Trophoblast cell (in vitro differentiated cells and primary cell): ENCODE data around the gene RBFOX2.

Experiments
- DNase-seq, 2 donors: peaks; one replicate each; pipeline ENCODE4 v3.0.0-alpha.2; 2016
- H2AFZ ChIP-seq: 2 replicates; pipeline ENCODE4 v1.6.1; 2013; ENCODE audit warnings: low read length, moderate library complexity, mild to moderate bottlenecking; ENCODE audit not compliant: insufficient read depth, poor library complexity
- H2AK5ac ChIP-seq: 2 replicates; pipeline ENCODE4 v1.6.1; 2013; ENCODE audit warnings: mild to moderate bottlenecking, low read length
- H2BK120ac ChIP-seq: 2 replicates; pipeline ENCODE4 v1.6.1; 2013; ENCODE audit warnings: low read length, mild to moderate bottlenecking, moderate library complexity; ENCODE audit not compliant: insufficient read depth, poor library complexity
- H2BK12ac ChIP-seq: 2 replicates; pipeline ENCODE4 v1.6.1; 2013; ENCODE audit warnings: mild to moderate bottlenecking, low read length, moderate library complexity
- H2BK5ac ChIP-seq: 2 replicates; pipeline ENCODE4 v1.6.1; 2013; ENCODE audit warnings: low read length, low read depth, moderate library complexity, mild to moderate bottlenecking; ENCODE audit not compliant: poor library complexity
- H3K14ac ChIP-seq: 2 replicates; pipeline ENCODE4 v1.6.1; 2013; ENCODE audit warnings: mild to moderate bottlenecking, low read length
- H3K18ac ChIP-seq: 2 replicates; pipeline ENCODE4 v1.6.1; 2013; ENCODE audit warnings: mild to moderate bottlenecking, low read length
- H3K23ac ChIP-seq: 2 replicates; pipeline ENCODE4 v1.6.1; 2013; ENCODE audit warnings: low read length
- H3K27ac ChIP-seq: 2 replicates; pipeline ENCODE4 v1.5.1; 2013; ENCODE audit warnings: low read depth, mild to moderate bottlenecking, inconsistent platforms, low read length, moderate library complexity
- H3K27me3 ChIP-seq: 2 replicates; pipeline ENCODE4 v1.6.1; 2013; ENCODE audit warnings: inconsistent platforms, mild to moderate bottlenecking, low read length, moderate library complexity; ENCODE audit not compliant: insufficient read depth
- H3K36me3 ChIP-seq, 2 experiments: 1 replicate in 1 of 2; 2 replicates in 1 of 2; pipeline ENCODE4 v1.6.1; 2013; ENCODE audit warnings: low read length in 2 of 2, mild to moderate bottlenecking in 2 of 2, moderate library complexity in 1 of 2; ENCODE audit not compliant: insufficient read depth in 2 of 2, control insufficient read depth in 1 of 2
- H3K4ac ChIP-seq: 2 replicates; pipeline ENCODE4 v1.6.1; 2013; ENCODE audit warnings: low read depth, mild to moderate bottlenecking, low read length, moderate library complexity
- H3K4me1 ChIP-seq, 2 experiments: 1 replicate in 1 of 2; 2 replicates in 1 of 2; pipeline ENCODE4 v1.6.1; 2013; ENCODE audit warnings: low read length in 2 of 2, mild to moderate bottlenecking in 2 of 2, moderate library complexity in 1 of 2; ENCODE audit not compliant: insufficient read depth in 2 of 2, control insufficient read depth in 1 of 2
- H3K4me2 ChIP-seq: 2 replicates; pipeline ENCODE4 v1.6.1; 2013; ENCODE audit warnings: inconsistent platforms, mild to moderate bottlenecking, low read length, moderate library complexity
- H3K4me3 ChIP-seq: 2 replicates; pipeline ENCODE4 v1.5.1; 2013; ENCODE audit warnings: mild to moderate bottlenecking, low read depth, low read length, inconsistent platforms
- H3K79me1 ChIP-seq: one replicate; pipeline ENCODE4 v1.6.1; 2013; ENCODE audit warnings: low read length
- H3K79me2 ChIP-seq: 2 replicates; pipeline ENCODE4 v1.6.1; 2013; ENCODE audit warnings: low read length, mild to moderate bottlenecking; ENCODE audit not compliant: control insufficient read depth, insufficient read depth, poor library complexity
- H3K9ac ChIP-seq: 2 replicates; pipeline ENCODE4 v1.6.1; 2013; ENCODE audit warnings: mild to moderate bottlenecking, low read length
- H3K9me3 ChIP-seq: 2 replicates; pipeline ENCODE4 v1.6.1; 2013; ENCODE audit warnings: low read depth, mild to moderate bottlenecking, control low read depth, inconsistent platforms, low read length; ENCODE audit not compliant: insufficient read depth
- H4K12ac ChIP-seq: 2 replicates; pipeline ENCODE4 v1.6.1; 2013; ENCODE audit warnings: low read depth, mild to moderate bottlenecking, low read length, moderate library complexity
- H4K8ac ChIP-seq: 2 replicates; pipeline ENCODE4 v1.6.1; 2013; ENCODE audit warnings: low read depth, mild to moderate bottlenecking, low read length, moderate library complexity
- H4K91ac ChIP-seq: one replicate; pipeline ENCODE4 v1.6.1; 2013; ENCODE audit warnings: low read depth, mild to moderate bottlenecking, low read length, moderate library complexity
- WGBS: extraction: QIAGEN DNeasy Blood & Tissue Kit; methylation state at CpG from one replicate; pipeline ENCODE4 v1.1.7; 2013; ENCODE audit warnings: missing lambda C conversion rate; ENCODE audit not compliant: insufficient read length, insufficient coverage; ENCODE audit errors: extremely low coverage; 5-methylcytosine and 5-hydroxymethylcytosine counted together

Gene RBFOX2

GRCh38 chr22:36015155-36015810 is 13.3 kb downstream of the RBFOX2 start:
- no peak overlapping the region for H3K18ac ChIP-seq
- peak in 1 of 2 donors; percentile 62 for DNase-seq
- no CpG with 5 or more reads among the region's 4 CpGs for WGBS
- H2AFZ ChIP-seq = no peak overlapping the region
- H3K4me3 ChIP-seq = no peak overlapping the region
- no peak overlapping the region for H3K4ac ChIP-seq
- no peaks in the 10 kb centered on the region for H3K36me3 ChIP-seq
- no peak overlapping the region for H4K91ac ChIP-seq
- H2AK5ac ChIP-seq = no peak overlapping the region
- no peak overlapping the region for H2BK12ac ChIP-seq
- H3K27ac ChIP-seq = no peak overlapping the region
- no peak overlapping the region for H4K12ac ChIP-seq
- no peak overlapping the region for H3K23ac ChIP-seq
- no peak overlapping the region for H3K9ac ChIP-seq
- H3K14ac ChIP-seq = no peak overlapping the region
- H3K27me3 ChIP-seq = no peaks in the 10 kb centered on the region
- no peaks in the 10 kb centered on the region for H3K9me3 ChIP-seq
- no peak overlapping the region for H2BK120ac ChIP-seq
- peaks cover 3 to 10% of the 10 kb centered on the region in 2 experiments for H3K4me1 ChIP-seq
- H3K79me2 ChIP-seq = peaks cover 1% of the 10 kb centered on the region
- H2BK5ac ChIP-seq = no peak overlapping the region
- H3K79me1 ChIP-seq = no peaks in the 10 kb centered on the region
- no peak overlapping the region for H3K4me2 ChIP-seq
- no peak overlapping the region for H4K8ac ChIP-seq

DNA sequence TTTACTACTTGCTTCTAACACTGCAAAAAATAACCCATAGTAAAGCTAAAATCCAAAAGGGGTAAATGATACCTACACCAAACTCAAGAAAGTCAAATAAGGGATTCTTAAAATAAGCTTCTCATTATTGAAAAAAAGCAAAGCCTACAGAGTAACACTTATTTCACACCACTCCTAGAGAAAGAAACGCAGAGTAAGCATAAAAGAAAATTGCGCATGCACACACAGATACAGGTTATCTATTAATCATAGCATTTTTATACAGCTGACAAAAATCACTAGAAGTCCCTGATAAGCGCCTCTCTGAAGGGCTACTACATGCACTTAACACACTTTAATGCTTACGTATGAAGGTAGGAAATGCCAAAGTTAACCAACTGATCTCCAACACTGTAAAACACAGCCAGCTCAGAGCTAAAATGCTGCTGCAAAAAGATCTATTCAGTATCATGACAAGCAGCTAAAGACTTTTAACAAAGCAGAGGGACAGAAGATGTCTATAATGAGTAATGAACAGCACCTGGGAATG is 14.0 kb downstream of the RBFOX2 start:
- Histone ChIP-seq H3K23ac (no peak overlapping the region), H4K8ac (no peak overlapping the region), H4K12ac (no peak overlapping the region), H3K4me2 (no peak overlapping the region), H2AFZ (no peak overlapping the region), H2BK12ac (no peak overlapping the region), H2BK120ac (no peak overlapping the region), H3K18ac (no peak overlapping the region), H3K36me3 (no peaks in the 10 kb centered on the region), H3K9ac (no peak overlapping the region), H3K4ac (no peak overlapping the region), H3K14ac (no peak overlapping the region), H2AK5ac (no peak overlapping the region), H3K27me3 (no peaks in the 10 kb centered on the region), H3K27ac (no peak overlapping the region), H4K91ac (no peak overlapping the region), H3K79me1 (no peaks in the 10 kb centered on the region), H3K9me3 (no peaks in the 10 kb centered on the region), H2BK5ac (no peak overlapping the region), H3K4me1 (peaks cover 3 to 10% of the 10 kb centered on the region in 2 experiments), H3K4me3 (no peak overlapping the region), H3K79me2 (peaks cover 1% of the 10 kb centered on the region)
- no CpG with 5 or more reads among the region's 4 CpGs for WGBS
- DNase-seq = peak in 1 of 2 donors; percentile 41

GRCh38 chr22:36012332-36012731 is 16.3 kb downstream of the RBFOX2 start:
- no peak overlapping the region for H3K14ac ChIP-seq
- no peak overlapping the region for H2BK120ac ChIP-seq
- no peak overlapping the region for H3K23ac ChIP-seq
- DNase-seq = no peak
- no peak overlapping the region for H4K91ac ChIP-seq
- H2AK5ac ChIP-seq = no peak overlapping the region
- H3K4me2 ChIP-seq = no peak overlapping the region
- H3K9ac ChIP-seq = no peak overlapping the region
- no peak overlapping the region for H4K8ac ChIP-seq
- no peaks in the 10 kb centered on the region for H3K79me2 ChIP-seq
- H3K4me1 ChIP-seq = peaks cover 0 to 5% of the 10 kb centered on the region in 2 experiments
- no peak overlapping the region for H3K4ac ChIP-seq
- no peak overlapping the region for H3K18ac ChIP-seq
- H2AFZ ChIP-seq = no peak overlapping the region
- no peak overlapping the region for H3K27ac ChIP-seq
- H3K27me3 ChIP-seq = no peaks in the 10 kb centered on the region
- H2BK5ac ChIP-seq = no peak overlapping the region
- WGBS = no CpG with 5 or more reads among the region's 4 CpGs
- no peak overlapping the region for H4K12ac ChIP-seq
- no peaks in the 10 kb centered on the region for H3K36me3 ChIP-seq
- H3K4me3 ChIP-seq = no peak overlapping the region
- no peak overlapping the region for H2BK12ac ChIP-seq
- no peaks in the 10 kb centered on the region for H3K9me3 ChIP-seq
- no peaks in the 10 kb centered on the region for H3K79me1 ChIP-seq

DNA sequence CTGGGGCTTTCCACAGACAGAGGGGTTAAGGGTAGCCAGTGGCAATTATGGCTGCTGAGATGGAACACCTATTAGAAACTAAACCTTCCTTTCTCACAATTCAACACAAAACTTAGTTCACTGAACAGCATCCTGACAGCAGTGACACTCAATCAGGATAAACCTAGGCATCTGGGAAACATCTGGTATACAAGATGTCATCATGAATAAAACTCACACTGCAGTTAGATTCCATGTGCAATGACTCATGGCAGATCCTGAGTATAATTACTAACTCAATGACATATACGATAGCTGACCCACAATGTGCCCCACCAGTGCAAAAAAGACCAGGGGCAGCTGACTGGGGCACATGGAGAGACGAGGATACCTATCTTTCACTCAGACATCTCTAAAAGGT is 17.7 kb downstream of the RBFOX2 start:
- no peaks in the 10 kb centered on the region for H3K79me1 ChIP-seq
- H2BK120ac ChIP-seq = no peak overlapping the region
- H3K14ac ChIP-seq = no peak overlapping the region
- no peaks in the 10 kb centered on the region for H3K79me2 ChIP-seq
- H3K9ac ChIP-seq = no peak overlapping the region
- H3K4me3 ChIP-seq = no peak overlapping the region
- H4K12ac ChIP-seq = no peak overlapping the region
- no peak overlapping the region for H3K4ac ChIP-seq
- no peak overlapping the region for H3K27ac ChIP-seq
- H2BK12ac ChIP-seq = no peak overlapping the region
- no peak overlapping the region for H3K23ac ChIP-seq
- H4K91ac ChIP-seq = no peak overlapping the region
- H2AK5ac ChIP-seq = no peak overlapping the region
- peaks cover 0 to 3% of the 10 kb centered on the region in 2 experiments for H3K4me1 ChIP-seq
- WGBS = no CpG with 5 or more reads among the region's 2 CpGs
- no peak overlapping the region for H2AFZ ChIP-seq
- H3K27me3 ChIP-seq = no peaks in the 10 kb centered on the region
- H3K36me3 ChIP-seq = no peaks in the 10 kb centered on the region
- H2BK5ac ChIP-seq = no peak overlapping the region
- H4K8ac ChIP-seq = no peak overlapping the region
- H3K18ac ChIP-seq = no peak overlapping the region
- H3K4me2 ChIP-seq = no peak overlapping the region
- DNase-seq = peak in 1 of 2 donors; percentile 56
- H3K9me3 ChIP-seq = no peaks in the 10 kb centered on the region
